ELR (cell line): Measurements from ENCODE around the gene BBC3.

Experiments
- DNase-seq: peaks from one replicate; pipeline ENCODE4 v3.0.0-alpha.2; 2015; ENCODE audit warnings: low read depth

Gene BBC3

GRCh38 chr19:47230054-47230920 lies 712 bp downstream of the BBC3 start:
- DNase-seq: peak; percentile 50

DNA sequence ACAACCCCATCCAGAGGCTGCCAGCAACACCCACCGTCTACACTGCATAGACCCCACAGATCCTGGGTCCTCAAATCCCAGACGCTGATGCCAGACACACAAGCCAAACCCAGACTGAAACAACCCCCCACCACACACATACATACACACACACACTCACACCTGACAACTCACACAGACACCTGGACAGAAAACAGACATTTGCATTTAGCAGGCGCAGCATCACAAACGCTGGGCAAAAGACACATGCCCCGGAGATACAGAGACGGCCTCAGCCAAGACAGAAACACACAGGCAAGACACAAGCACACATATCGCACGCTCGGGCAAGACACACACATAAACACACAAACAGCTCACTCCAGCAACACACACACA lies 1.3 kb downstream of the BBC3 start:
- peak; percentile 24 for DNase-seq

GRCh38 chr19:47228937-47229675 lies 1.9 kb downstream of the BBC3 start:
- peak; percentile 9 for DNase-seq

DNA sequence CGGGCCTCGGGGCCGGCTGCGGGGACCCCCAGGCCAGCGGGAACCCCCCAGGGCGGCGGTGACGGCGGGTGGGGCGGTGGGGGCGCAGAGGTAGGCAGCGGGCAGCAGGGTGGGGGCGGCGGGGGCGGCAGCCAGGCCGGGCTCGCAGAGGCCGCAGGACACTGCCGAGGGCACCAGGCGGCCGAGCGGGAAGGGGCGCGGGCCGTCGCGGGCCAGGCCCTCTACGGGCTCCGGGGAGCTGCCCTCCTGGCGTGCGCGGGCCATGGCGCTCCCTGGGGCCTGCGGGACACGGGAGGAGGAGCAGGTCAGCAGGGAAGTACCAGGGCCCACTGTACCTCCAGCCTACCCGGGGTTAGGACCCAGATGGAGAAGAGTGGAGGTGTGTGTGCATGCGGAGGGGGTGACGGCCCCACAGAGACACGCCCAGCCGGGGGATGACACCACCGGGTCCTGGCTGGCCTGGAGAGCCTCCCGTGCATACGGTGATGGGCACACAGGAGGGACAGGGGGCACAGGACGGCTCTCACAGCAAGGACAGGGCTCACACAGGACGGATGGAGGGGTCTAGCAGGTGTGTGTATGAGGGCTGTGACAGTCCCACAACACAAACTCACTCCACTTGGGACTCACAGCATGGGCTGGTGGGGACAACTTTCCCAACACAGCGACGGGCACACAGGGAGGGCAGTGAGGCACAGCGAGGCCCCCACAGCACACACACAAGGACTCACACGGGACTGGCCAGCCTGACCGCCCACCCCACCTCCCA lies 2.6 kb downstream of the BBC3 start:
- peak; percentile 58 for DNase-seq

GRCh38 chr19:47227352-47228167 lies 3.4 kb downstream of the BBC3 start:
- peak; percentile 91 for DNase-seq

- peak; percentile 81 for DNase-seq
Observed at GRCh38 chr19:47226426-47227351, 4.3 kb downstream of the BBC3 start.

GRCh38 chr19:47225746-47226425 lies 5.1 kb downstream of the BBC3 start:
- DNase-seq: peak; percentile 88

- DNase-seq: no peak
Observed at GRCh38 chr19:47221890-47222289, 9.1 kb downstream of the BBC3 start.

DNA sequence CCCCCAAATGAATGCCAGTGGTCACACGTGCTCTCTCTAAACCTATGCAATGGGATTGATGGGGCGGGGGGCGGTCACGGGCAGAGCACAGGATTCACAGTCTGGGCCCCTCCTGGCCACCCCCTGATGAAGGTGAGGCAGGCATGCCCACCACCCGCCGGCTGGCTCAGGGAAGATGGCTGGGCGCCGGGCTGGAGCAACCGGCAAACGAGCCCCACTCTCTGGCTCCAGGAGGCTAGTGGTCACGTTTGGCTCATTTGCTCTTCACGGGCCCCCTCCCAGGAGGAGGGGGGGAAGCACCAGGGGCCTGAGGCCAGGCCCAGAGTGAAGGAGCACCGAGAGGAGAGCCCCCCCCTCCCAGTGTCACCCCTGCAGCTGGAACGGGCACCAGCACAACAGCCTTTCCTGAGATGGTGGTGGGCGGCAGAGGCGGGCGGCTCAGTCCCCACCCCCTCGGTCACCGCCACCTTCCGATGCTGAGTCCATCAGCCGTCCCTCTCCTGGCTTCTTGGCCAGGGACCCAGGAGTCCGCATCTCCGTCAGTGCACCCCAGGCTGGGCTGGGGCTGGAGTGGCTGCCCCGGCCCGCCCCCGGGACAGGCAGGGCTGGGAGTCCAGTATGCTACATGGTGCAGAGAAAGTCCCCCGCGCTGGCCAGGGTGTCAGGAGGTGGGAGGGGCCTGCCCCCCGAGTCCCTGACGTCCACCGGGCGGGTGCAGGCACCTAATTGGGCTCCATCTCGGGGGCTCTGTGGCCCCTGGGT lies 9.7 kb downstream of the BBC3 start:
- no peak for DNase-seq

DNA sequence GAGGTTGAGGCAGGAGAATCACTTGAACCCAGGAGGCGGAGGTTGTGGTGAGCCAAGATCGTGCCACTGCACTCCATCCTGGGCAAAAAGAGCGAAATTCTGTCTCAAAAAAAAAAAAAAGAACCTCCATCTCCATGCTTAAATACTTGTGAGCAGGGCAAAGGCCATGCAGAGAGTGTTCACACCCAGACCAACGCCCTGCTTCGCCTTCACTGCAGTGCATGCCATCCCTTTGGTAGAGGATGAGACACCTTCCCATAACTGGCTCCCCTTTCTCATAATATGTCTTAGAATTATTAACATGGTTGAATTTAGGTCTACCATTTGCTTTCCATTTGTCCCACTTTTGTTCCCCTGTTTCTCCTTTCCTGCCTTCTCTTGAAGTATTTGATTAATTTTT lies 15.4 kb downstream of the BBC3 start:
- no peak for DNase-seq

DNA sequence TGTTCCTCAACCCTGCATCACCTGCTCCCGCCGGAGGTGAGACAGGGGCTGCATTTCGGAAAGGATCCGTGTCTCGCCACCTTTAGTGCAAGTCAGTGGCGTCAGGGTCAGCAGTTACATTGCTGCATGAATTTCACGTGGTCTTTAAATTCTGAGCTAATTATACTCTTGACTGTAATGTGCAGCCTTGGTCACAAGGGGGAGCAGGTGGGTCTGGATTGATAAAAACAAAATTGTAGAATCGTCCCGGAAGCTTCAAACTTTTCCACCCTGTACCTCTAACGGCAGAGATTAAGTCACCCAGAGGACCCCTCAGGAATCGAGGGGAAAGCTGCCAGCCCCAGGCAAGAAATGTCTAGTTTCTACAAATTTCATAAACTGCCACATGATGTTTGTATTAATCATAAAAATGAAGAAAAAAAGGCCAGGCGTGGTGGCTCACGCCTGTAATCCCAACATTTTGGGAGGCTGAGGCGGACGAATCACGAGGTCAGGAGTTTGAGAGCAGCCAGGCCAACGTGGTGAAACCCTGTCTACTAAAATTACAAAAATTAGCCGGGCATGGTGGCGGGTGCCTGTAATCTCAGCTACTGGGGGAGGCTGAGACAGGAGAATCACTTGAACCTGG lies 20.2 kb downstream of the BBC3 start:
- DNase-seq: peak; percentile 83

DNA sequence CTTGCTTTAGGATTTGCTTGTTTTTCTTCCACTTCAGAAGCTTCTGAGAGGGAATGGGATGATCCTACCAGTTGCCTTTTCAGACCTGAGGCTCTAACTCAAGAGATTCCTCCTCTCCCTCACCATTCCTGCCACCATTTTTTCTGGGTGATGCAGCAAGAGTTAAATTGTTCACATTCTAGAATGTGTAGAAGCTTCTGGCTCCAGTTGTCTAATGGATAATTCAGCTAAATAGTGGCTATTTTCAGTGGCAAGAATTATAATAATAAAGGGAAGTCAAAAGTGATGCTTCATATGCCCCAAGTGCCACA lies 20.9 kb downstream of the BBC3 start:
- no peak for DNase-seq

GRCh38 chr19:47209319-47210179 lies 21.4 kb downstream of the BBC3 start:
- no peak for DNase-seq

DNA sequence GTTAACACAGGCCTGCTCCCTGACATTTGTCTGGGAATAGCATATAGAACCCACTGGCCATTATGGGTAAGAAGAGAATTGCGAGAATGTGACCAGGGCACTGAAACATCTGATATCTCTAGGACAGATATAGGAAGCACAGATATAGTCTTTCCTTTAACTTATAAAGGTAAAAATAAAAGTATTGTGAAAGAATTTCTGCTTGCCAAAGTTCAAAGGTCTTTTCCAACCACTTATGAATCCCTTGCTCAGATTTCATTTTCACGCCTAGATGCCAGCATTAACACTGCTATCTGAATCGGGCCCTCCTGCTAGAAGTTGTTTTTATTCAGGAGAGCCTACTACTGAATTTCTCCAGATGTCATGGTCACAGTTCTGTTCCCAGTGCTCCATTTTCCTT lies 27.7 kb downstream of the BBC3 start:
- DNase-seq: no peak

GRCh38 chr19:47200530-47200929 lies 30.5 kb downstream of the BBC3 start:
- DNase-seq: no peak

GRCh38 chr19:47197141-47197540 lies 33.9 kb downstream of the BBC3 start:
- DNase-seq: no peak

- DNase-seq: no peak
Observed at GRCh38 chr19:47195434-47195833, 35.6 kb downstream of the BBC3 start.

DNA sequence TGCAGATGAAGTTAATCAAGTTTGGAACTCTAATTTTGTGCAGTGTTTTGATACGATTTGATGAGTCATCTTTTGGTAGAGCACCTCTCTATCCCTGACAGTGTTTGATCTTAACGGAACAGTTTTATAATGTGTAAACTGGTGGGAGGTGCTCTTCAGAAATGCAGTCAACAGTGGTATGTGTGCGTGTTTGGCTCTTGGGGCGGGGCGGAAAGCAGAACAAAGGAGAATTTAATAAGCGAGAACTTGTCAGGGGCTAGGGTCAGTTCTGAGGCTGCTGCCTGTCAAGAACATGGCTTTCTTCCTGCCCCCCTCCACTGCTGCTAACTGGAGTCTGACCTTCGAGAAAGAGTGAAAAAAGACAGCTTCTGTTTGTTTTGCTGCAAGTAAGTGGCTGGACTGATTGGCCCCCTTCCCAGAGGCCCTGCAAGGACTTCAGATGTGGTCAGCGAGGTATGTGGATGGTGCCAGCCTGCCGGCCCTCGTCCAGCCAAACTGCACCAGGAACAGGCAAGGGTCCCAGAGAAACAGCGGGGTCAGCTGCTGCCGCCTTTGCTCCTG lies 40.8 kb downstream of the BBC3 start:
- peak; percentile 27 for DNase-seq
